Ishikawa (cell line): ENCODE data around the gene NPAS3.

Experiments used
- CEBPB ChIP-seq: IDR thresholded peaks from 2 replicates; pipeline ENCODE4 v1.6.1; 2012
- CREB1 ChIP-seq: IDR thresholded peaks from 2 replicates; pipeline ENCODE4 v1.6.1; 2012; ENCODE audit warnings: low read depth
- EGR1 ChIP-seq: IDR thresholded peaks from 2 replicates; pipeline ENCODE4 v1.6.1; 2012
- EP300 ChIP-seq: IDR thresholded peaks from 2 replicates; pipeline ENCODE4 v1.6.1; 2012; ENCODE audit warnings: borderline replicate concordance
- FOXM1 ChIP-seq: IDR thresholded peaks from 2 replicates; pipeline ENCODE4 v1.6.1; 2012; ENCODE audit warnings: low read depth, borderline replicate concordance
- NFIC ChIP-seq: IDR thresholded peaks from 2 replicates; pipeline ENCODE4 v1.6.1; 2012
- RAD21 ChIP-seq: IDR thresholded peaks from 2 replicates; pipeline ENCODE4 v1.6.1; 2012; ENCODE audit warnings: low read depth
- TAF1 ChIP-seq: IDR thresholded peaks from 2 replicates; pipeline ENCODE4 v1.6.1; 2012; ENCODE audit warnings: low read depth, mild to moderate bottlenecking
- TCF12 ChIP-seq: IDR thresholded peaks from 2 replicates; pipeline ENCODE4 v1.6.1; 2012; ENCODE audit warnings: low read depth
- TEAD4 ChIP-seq: IDR thresholded peaks from 2 replicates; pipeline ENCODE4 v1.6.1; 2012
- YY1 ChIP-seq: IDR thresholded peaks from 2 replicates; pipeline ENCODE4 v1.6.1; 2012; ENCODE audit warnings: low read depth
- ZBTB7A ChIP-seq: IDR thresholded peaks from 2 replicates; pipeline ENCODE4 v1.6.1; 2012; ENCODE audit warnings: low read depth
- TF ChIP-seq, protein P1 (sequence below): IDR thresholded peaks from 2 replicates; pipeline ENCODE4 v1.6.1; 2012
- TF ChIP-seq, protein P2 (sequence below): IDR thresholded peaks from 2 replicates; pipeline ENCODE4 v1.6.1; 2012
- TF ChIP-seq, protein P3 (sequence below): IDR thresholded peaks from 2 replicates; pipeline ENCODE4 v1.6.1; 2012; ENCODE audit warnings: low read depth, mild to moderate bottlenecking

NPAS3 gene

DNA sequence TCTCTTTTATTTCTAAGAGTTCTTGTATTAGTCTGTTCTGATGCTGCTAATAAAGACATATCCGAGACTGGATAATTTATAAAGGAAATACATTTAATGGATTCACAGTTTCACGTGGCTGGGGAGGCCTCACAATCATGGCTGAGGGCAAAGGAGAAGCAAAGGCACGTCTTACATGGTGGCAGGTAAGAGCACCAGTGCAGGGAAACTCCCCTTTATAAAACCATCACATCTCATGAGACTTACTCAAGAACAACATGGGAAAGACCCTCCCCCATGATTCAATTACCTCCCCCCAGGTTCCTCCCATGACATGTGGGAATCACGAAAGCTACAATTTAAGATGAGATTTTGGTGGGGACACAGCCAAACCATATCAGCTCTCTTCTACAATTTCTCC, 503.0 kb downstream of the NPAS3 start:
- TF ChIP-seq CEBPB (no peak), CREB1 (no peak), RAD21 (no peak), NFIC (no peak), EGR1 (no peak), ZBTB7A (no peak), TAF1 (no peak), EP300 (no peak), FOXM1 (no peak), YY1 (no peak), TEAD4 (no peak), TCF12 (no peak)
- TF ChIP-seq, protein P1, sequence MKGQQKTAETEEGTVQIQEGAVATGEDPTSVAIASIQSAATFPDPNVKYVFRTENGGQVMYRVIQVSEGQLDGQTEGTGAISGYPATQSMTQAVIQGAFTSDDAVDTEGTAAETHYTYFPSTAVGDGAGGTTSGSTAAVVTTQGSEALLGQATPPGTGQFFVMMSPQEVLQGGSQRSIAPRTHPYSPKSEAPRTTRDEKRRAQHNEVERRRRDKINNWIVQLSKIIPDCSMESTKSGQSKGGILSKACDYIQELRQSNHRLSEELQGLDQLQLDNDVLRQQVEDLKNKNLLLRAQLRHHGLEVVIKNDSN, result no peak
- TF ChIP-seq, protein P2, sequence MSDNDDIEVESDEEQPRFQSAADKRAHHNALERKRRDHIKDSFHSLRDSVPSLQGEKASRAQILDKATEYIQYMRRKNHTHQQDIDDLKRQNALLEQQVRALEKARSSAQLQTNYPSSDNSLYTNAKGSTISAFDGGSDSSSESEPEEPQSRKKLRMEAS, result no peak
- TF ChIP-seq, protein P3, sequence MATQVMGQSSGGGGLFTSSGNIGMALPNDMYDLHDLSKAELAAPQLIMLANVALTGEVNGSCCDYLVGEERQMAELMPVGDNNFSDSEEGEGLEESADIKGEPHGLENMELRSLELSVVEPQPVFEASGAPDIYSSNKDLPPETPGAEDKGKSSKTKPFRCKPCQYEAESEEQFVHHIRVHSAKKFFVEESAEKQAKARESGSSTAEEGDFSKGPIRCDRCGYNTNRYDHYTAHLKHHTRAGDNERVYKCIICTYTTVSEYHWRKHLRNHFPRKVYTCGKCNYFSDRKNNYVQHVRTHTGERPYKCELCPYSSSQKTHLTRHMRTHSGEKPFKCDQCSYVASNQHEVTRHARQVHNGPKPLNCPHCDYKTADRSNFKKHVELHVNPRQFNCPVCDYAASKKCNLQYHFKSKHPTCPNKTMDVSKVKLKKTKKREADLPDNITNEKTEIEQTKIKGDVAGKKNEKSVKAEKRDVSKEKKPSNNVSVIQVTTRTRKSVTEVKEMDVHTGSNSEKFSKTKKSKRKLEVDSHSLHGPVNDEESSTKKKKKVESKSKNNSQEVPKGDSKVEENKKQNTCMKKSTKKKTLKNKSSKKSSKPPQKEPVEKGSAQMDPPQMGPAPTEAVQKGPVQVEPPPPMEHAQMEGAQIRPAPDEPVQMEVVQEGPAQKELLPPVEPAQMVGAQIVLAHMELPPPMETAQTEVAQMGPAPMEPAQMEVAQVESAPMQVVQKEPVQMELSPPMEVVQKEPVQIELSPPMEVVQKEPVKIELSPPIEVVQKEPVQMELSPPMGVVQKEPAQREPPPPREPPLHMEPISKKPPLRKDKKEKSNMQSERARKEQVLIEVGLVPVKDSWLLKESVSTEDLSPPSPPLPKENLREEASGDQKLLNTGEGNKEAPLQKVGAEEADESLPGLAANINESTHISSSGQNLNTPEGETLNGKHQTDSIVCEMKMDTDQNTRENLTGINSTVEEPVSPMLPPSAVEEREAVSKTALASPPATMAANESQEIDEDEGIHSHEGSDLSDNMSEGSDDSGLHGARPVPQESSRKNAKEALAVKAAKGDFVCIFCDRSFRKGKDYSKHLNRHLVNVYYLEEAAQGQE, result no peak

DNA sequence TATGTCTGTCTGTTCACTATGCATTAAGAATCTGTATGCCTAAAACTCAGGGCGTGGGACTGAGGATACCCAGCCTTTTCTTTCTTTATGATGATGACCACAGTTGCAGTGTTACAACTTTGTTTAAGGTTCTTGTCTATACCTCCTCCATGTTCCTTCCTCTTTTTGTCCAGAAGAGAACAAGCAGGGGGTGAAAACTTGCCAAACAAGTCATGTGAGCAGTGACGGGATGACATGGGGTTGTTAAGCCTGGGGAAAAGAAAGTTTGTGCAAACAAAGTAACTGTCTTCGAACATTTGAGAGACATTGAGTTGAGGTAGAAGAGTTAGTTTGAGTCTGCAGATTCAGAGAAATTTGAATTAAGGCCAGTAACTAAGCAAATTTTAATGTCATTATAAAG, 505.5 kb downstream of the NPAS3 start:
- TF ChIP-seq FOXM1 (no peak), EGR1 (no peak), CEBPB (no peak), YY1 (no peak), CREB1 (no peak), TAF1 (no peak), TEAD4 (no peak), NFIC (no peak), EP300 (no peak), TCF12 (no peak), RAD21 (no peak)
- TF ChIP-seq, protein P3, result no peak
- TF ChIP-seq, protein P1, result no peak
- TF ChIP-seq, protein P2, result no peak

DNA sequence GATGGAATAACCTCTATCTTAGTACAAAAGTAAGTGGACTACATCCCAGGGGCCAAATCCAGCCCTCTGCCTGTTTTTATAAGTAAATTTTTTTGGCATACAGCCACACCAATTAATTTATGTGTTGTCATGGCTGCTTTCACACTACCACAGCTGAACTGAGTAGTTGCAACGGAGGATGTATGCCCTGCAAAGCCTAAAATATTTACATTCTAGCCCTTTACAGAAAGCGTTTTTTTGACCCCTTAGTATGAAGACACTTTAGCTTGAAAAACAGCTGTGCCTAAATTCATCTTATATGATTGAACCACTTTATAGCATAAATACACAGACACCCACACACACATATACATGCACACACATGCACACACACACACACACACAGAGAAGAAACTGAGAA, 510.6 kb downstream of the NPAS3 start:
- TF ChIP-seq, protein P1, result no peak
- TF ChIP-seq, protein P2, result no peak
- TF ChIP-seq CEBPB, result no peak
- TF ChIP-seq CREB1, result no peak
- no peak for TF ChIP-seq TEAD4
- TF ChIP-seq EGR1, result no peak
- no peak for TF ChIP-seq TAF1
- no peak for TF ChIP-seq YY1

DNA sequence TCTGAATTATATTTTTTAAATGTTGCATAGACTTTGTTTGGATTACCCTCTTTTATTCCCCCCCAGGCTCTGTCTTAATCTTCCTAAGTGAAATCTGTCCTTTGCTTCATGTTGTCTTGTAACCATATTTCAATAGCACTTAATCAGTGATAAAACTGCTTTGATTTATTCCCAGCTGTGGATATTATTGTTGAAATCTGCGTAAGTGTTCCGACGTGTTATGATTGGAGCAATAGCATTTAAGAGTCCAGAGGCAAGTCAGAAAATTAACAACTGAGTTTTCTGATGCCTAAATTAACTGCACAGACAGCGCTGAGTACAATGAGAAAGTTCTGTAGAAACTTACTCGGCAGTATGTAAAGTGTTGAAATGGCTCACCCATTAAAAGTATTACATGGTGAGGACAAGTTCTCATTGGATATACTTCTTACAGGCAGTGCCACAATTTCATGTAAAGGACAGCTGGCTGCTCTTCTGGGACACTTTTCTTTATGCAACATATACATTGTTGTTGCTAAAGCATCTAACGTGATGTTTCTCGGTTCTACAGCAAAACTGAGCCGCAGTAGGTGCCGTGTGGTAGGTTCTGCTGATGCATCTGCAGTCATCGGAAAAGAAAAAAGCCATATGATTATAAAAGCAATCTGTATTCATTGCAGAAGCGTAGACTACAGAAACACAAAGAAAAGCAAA, 511.2 kb downstream of the NPAS3 start:
- TF ChIP-seq, protein P2, result no peak
- no peak for TF ChIP-seq CREB1
- TF ChIP-seq EGR1, result no peak
- no peak for TF ChIP-seq TEAD4
- TF ChIP-seq CEBPB, result no peak
- TF ChIP-seq EP300, result no peak
- TF ChIP-seq RAD21, result no peak
- TF ChIP-seq YY1, result no peak

DNA sequence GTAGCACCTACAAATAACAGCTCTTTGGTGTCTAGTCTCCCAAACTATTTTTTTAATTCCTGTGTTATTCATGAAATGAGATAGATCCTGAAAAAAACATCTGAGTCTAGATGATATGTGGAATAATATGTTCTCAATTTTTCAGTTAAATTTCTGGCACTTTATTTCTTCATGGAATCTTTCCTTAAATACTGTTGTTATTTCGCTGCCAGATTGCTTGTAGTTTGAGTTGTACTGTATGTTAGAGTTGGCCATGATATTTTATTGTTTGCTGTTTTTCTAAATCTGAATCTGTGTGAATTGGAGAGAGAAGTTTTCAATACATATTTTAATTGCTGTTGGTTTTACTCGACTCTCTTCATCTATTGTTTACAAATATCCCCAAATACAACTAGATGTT, 511.7 kb downstream of the NPAS3 start:
- TF ChIP-seq ZBTB7A, result no peak
- TF ChIP-seq NFIC, result no peak
- TF ChIP-seq CEBPB, result no peak
- no peak for TF ChIP-seq EP300
- TF ChIP-seq RAD21, result no peak
- TF ChIP-seq CREB1, result no peak
- TF ChIP-seq TEAD4, result no peak
